HepG2 (cell line): ENCODE results near the gene ALDH16A1. TPM values are rescaled to one million over a fixed set of nuclear protein-coding genes. Genes with fewer than 3 reads are reported as not detected.

Source experiments
- BATF2 ChIP-seq: sonication (generic); formaldehyde crosslinking; IDR thresholded peaks from 2 replicates; pipeline ENCODE4 v1.8.0; 2022; ENCODE audit warnings: mild to moderate bottlenecking, missing genetic modification reagents, moderate library complexity
- CREBL2 ChIP-seq: sonication (generic); formaldehyde crosslinking; IDR thresholded peaks from 2 replicates; pipeline ENCODE4 v1.8.1; 2023; ENCODE audit warnings: missing genetic modification reagents, mild to moderate bottlenecking, borderline replicate concordance
- ESRRA ChIP-seq: sonication (generic); formaldehyde crosslinking; IDR thresholded peaks from 2 replicates; pipeline ENCODE4 v1.5.1; 2020; ENCODE audit warnings: mild to moderate bottlenecking, low read depth, missing genetic modification reagents
- HNRNPUL1 ChIP-seq: fragments of 200-400 bp; formaldehyde crosslinking; IDR thresholded peaks from 2 replicates; pipeline ENCODE4 v1.6.1; 2017; ENCODE audit warnings: low read depth, mild to moderate bottlenecking, low read length, moderate library complexity
- MAZ ChIP-seq, 2 experiments: sonication (generic) in 1 of 2; formaldehyde crosslinking in 1 of 2; IDR thresholded peaks; 2 replicates each; pipeline versions ENCODE4 v1.5.0 to v1.6.1; 2012 to 2020; ENCODE audit warnings: low read depth in 2 of 2, mild to moderate bottlenecking in 2 of 2, borderline replicate concordance in 1 of 2, improper control_type of control experiment in 1 of 2, low read length in 1 of 2, missing genetic modification reagents in 1 of 2, moderate library complexity in 1 of 2
- MEF2D ChIP-seq: sonication (generic); formaldehyde crosslinking; IDR thresholded peaks from 2 replicates; pipeline ENCODE4 v1.5.1; 2020; ENCODE audit warnings: mild to moderate bottlenecking, missing genetic modification reagents
- NFKB2 ChIP-seq: sonication (generic); formaldehyde crosslinking; IDR thresholded peaks from 2 replicates; pipeline ENCODE4 v1.4.0; 2020; ENCODE audit warnings: missing genetic modification reagents, borderline replicate concordance
- NR2F1 ChIP-seq, 2 experiments: fragments of 450-650 bp in 1 of 2; formaldehyde crosslinking in 1 of 2; IDR thresholded peaks; 2 replicates each; pipeline versions ENCODE4 v1.5.0 to v1.6.1; 2016 to 2020; ENCODE audit warnings: mild to moderate bottlenecking in 1 of 2, missing compliant biosample characterization in 1 of 2, missing genetic modification reagents in 1 of 2, moderate library complexity in 1 of 2
- NR2F2 ChIP-seq: IDR thresholded peaks from 2 replicates; pipeline ENCODE4 v1.6.1; 2012; ENCODE audit warnings: low read depth, inconsistent platforms, borderline replicate concordance
- NRL ChIP-seq: sonication (generic); formaldehyde crosslinking; IDR thresholded peaks from 2 replicates; pipeline ENCODE4 v1.5.0; 2020; ENCODE audit warnings: missing genetic modification reagents, mild to moderate bottlenecking, moderate library complexity, borderline replicate concordance
- SALL2 ChIP-seq: sonication (generic); formaldehyde crosslinking; IDR thresholded peaks from 2 replicates; pipeline ENCODE4 v1.8.1; 2023; ENCODE audit warnings: mild to moderate bottlenecking, missing genetic modification reagents, inconsistent platforms
- SCMH1 ChIP-seq: sonication (generic); formaldehyde crosslinking; IDR thresholded peaks from 2 replicates; pipeline ENCODE4 v1.9.0; 2021; ENCODE audit warnings: missing genetic modification reagents, mild to moderate bottlenecking, borderline replicate concordance
- SIX4 ChIP-seq: sonication (generic); formaldehyde crosslinking; IDR thresholded peaks from 2 replicates; pipeline ENCODE4 v1.4.0; 2020; ENCODE audit warnings: missing genetic modification reagents
- TARDBP ChIP-seq: sonication (generic); formaldehyde crosslinking; IDR thresholded peaks from 2 replicates; pipeline ENCODE4 v1.8.0; 2022; ENCODE audit warnings: mild to moderate bottlenecking, missing genetic modification reagents
- ZNF136 ChIP-seq: sonication (generic); formaldehyde crosslinking; IDR thresholded peaks from 2 replicates; pipeline ENCODE4 v1.8.1; 2022; ENCODE audit warnings: low read depth, mild to moderate bottlenecking, moderate library complexity, missing genetic modification reagents
- ZNF280B ChIP-seq: sonication (generic); formaldehyde crosslinking; IDR thresholded peaks from 2 replicates; pipeline ENCODE4 v1.5.0; 2020; ENCODE audit warnings: missing genetic modification reagents, mild to moderate bottlenecking, borderline replicate concordance
- ZNF296 ChIP-seq: sonication (generic); formaldehyde crosslinking; conservative IDR thresholded peaks from 2 replicates; pipeline ENCODE4 v1.5.0; 2020; ENCODE audit warnings: mild to moderate bottlenecking, missing genetic modification reagents
- ZNF616 ChIP-seq: sonication (generic); formaldehyde crosslinking; IDR thresholded peaks from 2 replicates; pipeline ENCODE4 v1.5.0; 2020; ENCODE audit warnings: low read depth, mild to moderate bottlenecking, missing genetic modification reagents
- ZNF710 ChIP-seq: sonication (generic); formaldehyde crosslinking; IDR thresholded peaks from 2 replicates; pipeline ENCODE4 v1.5.0; 2020; ENCODE audit warnings: mild to moderate bottlenecking, missing genetic modification reagents, borderline replicate concordance
- ZNF740 ChIP-seq: sonication (generic); formaldehyde crosslinking; IDR thresholded peaks from 2 replicates; pipeline ENCODE4 v1.4.0; 2020; ENCODE audit warnings: missing genetic modification reagents
- ZUFSP ChIP-seq: sonication (generic); formaldehyde crosslinking; IDR thresholded peaks from 2 replicates; pipeline ENCODE4 v1.9.0; 2021; ENCODE audit warnings: missing genetic modification reagents, mild to moderate bottlenecking, borderline replicate concordance
- polyA plus RNA-seq, 8 experiments: library from polyadenylated mRNA; depleted of rRNA in 3 of 8; stranded (reverse) in 7 of 8; unstranded in 1 of 8; fragments of >200 nt; fragmentation: Illumina TruSeq in 4 of 8; extraction: Trizol in 4 of 8; gene quantifications; 2 replicates each; pipeline versions ENCODE4 v1.2.1 to v1.2.3, GENCODE V29; 2011 to 2016; ENCODE audit warnings: low read depth in 4 of 8, missing spikeins in 1 of 8, mixed read lengths in 1 of 8; ENCODE audit not compliant: insufficient read depth in 1 of 8
- total RNA-seq, 5 experiments: library from RNA; depleted of rRNA; stranded (reverse); fragments of >200 nt; fragmentation: Illumina TruSeq; extraction: Trizol; gene quantifications; 2 replicates each; pipeline ENCODE4 v1.2.3, GENCODE V29; 2016; ENCODE audit warnings: low read depth in 1 of 5

ALDH16A1 gene
- total and polyA plus RNA-seq, 2 of the 13 experiments (the other 11 are each of a cell fraction or from before 2014, with no cell fraction given) = 8.4 to 34.9 TPM

GRCh38 chr19:49453013-49453756, at the start of gene ALDH16A1 (continued):
- TF ChIP-seq ZNF296 (CRISPR knock-in tag) (no peak), MEF2D (peak; percentile 78), NFKB2 (CRISPR knock-in tag) (peak; percentile 67; the same call in 1 of the 2 replicates), SIX4 (no peak; the same call in 1 of the 2 replicates), SALL2 (CRISPR knock-in tag) (no peak), ESRRA (CRISPR knock-in tag) (no peak), SCMH1 (no peak), ZNF616 (0 out of 2 replicates have a peak, but pooled peaks have one; percentile 30), NR2F2 (peak; percentile 49; the same call in 1 of the 2 replicates), ZUFSP (no peak), NR2F1 (CRISPR knock-in tag; IDR thresholded peaks at IDR 0.05) (no peak), ZNF136 (no peak), BATF2 (CRISPR knock-in tag) (0 out of 2 replicates have a peak, but pooled peaks have one; percentile 48), NRL (CRISPR knock-in tag) (peak; percentile 61), TARDBP (CRISPR knock-in tag) (peak; percentile 34; the same call in 1 of the 2 replicates), ZNF710 (peak; percentile 73; the same call in 1 of the 2 replicates), CREBL2 (CRISPR knock-in tag) (no peak; the same call in 1 of the 2 replicates), HNRNPUL1 (no peak), ZNF740 (CRISPR knock-in tag) (no peak), ZNF280B (CRISPR knock-in tag) (peak; percentile 55), MAZ (IDR thresholded peaks at IDR 0.05; ENCODE audit: borderline replicate concordance, low read depth, low read length) (no peak), MAZ (CRISPR knock-in tag; IDR thresholded peaks at IDR 0.05; ENCODE audit: low read depth) (peak; percentile 60; the same call in 1 of the 2 replicates)
